Measurements from ENCODE around the gene RSU1. TPM values are rescaled to one million over a fixed set of nuclear protein-coding genes. Genes with fewer than 3 reads are reported as not detected.

The RSU1 gene
- polyA plus RNA-seq, 2 of the 4 experiments (the other 2 are of a cell fraction) = 99.3 to 114 TPM

- TF ChIP-seq FOSL2 (IDR thresholded peaks at IDR 0.05) (no peak), FOSL2 (CRISPR knock-in tag; IDR thresholded peaks at IDR 0.05) (no peak)
These were observed 153.8 kb downstream of the RSU1 start (continued) for GRCh38 chr10:16663444-16663843.

GRCh38 chr10:16662923-16663322 is 154.3 kb downstream of the RSU1 start:
- POLR2A ChIA-PET = no interaction called here
- CTCF ChIA-PET = no interaction called here
- ATAC-seq = no peak
- no peak for DNase-seq (ENCODE audit: low read depth in 1 of 2, low spot score in 1 of 2)
- H3K4me2 ChIP-seq = no peak overlapping the region
- H3K4me3 ChIP-seq = no peak overlapping the region
- no peak overlapping the region for H3K27ac ChIP-seq
- H3K9me3 ChIP-seq = no peaks in the 10 kb centered on the region
- no peak for FAIRE-seq
- no peaks in the 10 kb centered on the region for H3K4me1 ChIP-seq
- TF ChIP-seq HDAC2 (IDR thresholded peaks at IDR 0.05) (no peak), RFX5 (IDR thresholded peaks at IDR 0.05) (no peak), BHLHE40 (IDR thresholded peaks at IDR 0.05; ENCODE audit: low read depth, low read length) (no peak), RCOR1 (IDR thresholded peaks at IDR 0.05; ENCODE audit: low read depth, low read length) (no peak), CBX8 (IDR thresholded peaks at IDR 0.05) (no peak), EHMT2 (IDR thresholded peaks at IDR 0.05; ENCODE audit: low read depth) (no peak), HEYL (CRISPR knock-in tag; IDR thresholded peaks at IDR 0.05) (no peak), NFE2L2 (conservative IDR thresholded peaks at IDR 0.05; ENCODE audit: low read length) (no peak), ZSCAN20 (CRISPR knock-in tag; IDR thresholded peaks at IDR 0.05) (no peak), MAFK (IDR thresholded peaks at IDR 0.05; ENCODE audit: partially characterized antibody) (no peak), CBX2 (IDR thresholded peaks at IDR 0.05; ENCODE audit: borderline replicate concordance, low read depth) (no peak), REST (IDR thresholded peaks at IDR 0.05) (no peak)
- WGBS (ENCODE audit: missing lambda C conversion rate) = 83% methylated on average over 7 of the region's 7 CpGs

GRCh38 chr10:16656895-16657294 is 160.3 kb downstream of the RSU1 start:
- ChIA-PET CTCF (interaction anchor here (0.6 to 1.1 kb wide), 4 partner anchors 9 to 42 kb away, joined by 3 to 5 read pairs (median 4); no protein-coding TSS in a partner anchor), POLR2A (no interaction called here)
- DNase-seq (ENCODE audit: low read depth in 1 of 2, low spot score in 1 of 2) (no peak), FAIRE-seq (no peak), ATAC-seq (no peak)
- Histone ChIP-seq H3K4me1 (peaks cover 6% of the 10 kb centered on the region), H3K27ac (no peak overlapping the region), H3K4me2 (no peak overlapping the region), H3K9me3 (no peaks in the 10 kb centered on the region), H3K4me3 (no peak overlapping the region)
- TF ChIP-seq HOXB13 (CRISPR knock-in tag; IDR thresholded peaks at IDR 0.05; ENCODE audit: low read depth) = no peak
- no peak for TF ChIP-seq HOXB5 (CRISPR knock-in tag; IDR thresholded peaks at IDR 0.05)
- 83% methylated on average over 3 of the region's 3 CpGs for WGBS (ENCODE audit: missing lambda C conversion rate)

GRCh38 chr10:16653224-16653623 is 164.0 kb downstream of the RSU1 start:
- Histone ChIP-seq H3K27ac (no peak overlapping the region), H3K4me1 (peaks cover 14% of the 10 kb centered on the region), H3K4me3 (no peak overlapping the region), H3K9me3 (no peaks in the 10 kb centered on the region), H3K4me2 (no peak overlapping the region)
- 81% methylated on average over 4 of the region's 4 CpGs for WGBS (ENCODE audit: missing lambda C conversion rate)
- ATAC-seq = no peak
- ChIA-PET CTCF (no interaction called here), POLR2A (no interaction called here)
- DNase-seq (ENCODE audit: low read depth in 1 of 2, low spot score in 1 of 2) = no peak
- no peak for TF ChIP-seq HEYL (CRISPR knock-in tag; IDR thresholded peaks at IDR 0.05)
- TF ChIP-seq HES2 (IDR thresholded peaks at IDR 0.05) = no peak
- no peak for TF ChIP-seq BCL3 (IDR thresholded peaks at IDR 0.05)
- TF ChIP-seq REST (IDR thresholded peaks at IDR 0.05) = no peak
- TF ChIP-seq CBX2 (IDR thresholded peaks at IDR 0.05; ENCODE audit: borderline replicate concordance, low read depth) = no peak
- no peak for TF ChIP-seq POLR2AphosphoS2 (conservative IDR thresholded peaks at IDR 0.05; ENCODE audit: low read length)
- no peak for TF ChIP-seq HDAC2 (IDR thresholded peaks at IDR 0.05)
- TF ChIP-seq RFX5 (IDR thresholded peaks at IDR 0.05) = no peak
- no peak for TF ChIP-seq MYC (IDR thresholded peaks at IDR 0.05; ENCODE audit: borderline replicate concordance, low read length)
- TF ChIP-seq MAFK (IDR thresholded peaks at IDR 0.05; ENCODE audit: partially characterized antibody) = no peak
- TF ChIP-seq NFE2L2 (conservative IDR thresholded peaks at IDR 0.05; ENCODE audit: low read length) = no peak
- no peak for TF ChIP-seq TP53 (CRISPR knock-in tag; IDR thresholded peaks at IDR 0.05)
- no peak for TF ChIP-seq FOSL2 (IDR thresholded peaks at IDR 0.05)
- TF ChIP-seq FOSL2 (CRISPR knock-in tag; IDR thresholded peaks at IDR 0.05) = no peak
- TF ChIP-seq E2F6 (IDR thresholded peaks at IDR 0.05; ENCODE audit: borderline replicate concordance, low read depth) = no peak
- FAIRE-seq = no peak

Measured in A549 (cell line).